A673 (cell line): ENCODE measurements around the gene ZNF366. TPM values are rescaled to one million over a fixed set of nuclear protein-coding genes. Genes with fewer than 3 reads are reported as not detected.
A peak's percentile ranks its signal among the peaks of the same experiment; 100 is the strongest.

Source experiments
- BruUV-seq: library from RNA; stranded (reverse); fragments of 400-500 nt; replicated peaks from 2 replicates; lab custom pipeline; 2021; lab: Mats Ljungman, UMichigan
- CTCF ChIA-PET: fragments of 300-600 bp; sonication (Branson Sonifier 250); formaldehyde crosslinking; loops from one replicate; lab custom pipeline; 2022; ENCODE audit warnings: antibody characterized with exemption; lab: Charles Lee
- POLR2A ChIA-PET: fragments of 300-600 bp; sonication (Branson Sonifier 250); formaldehyde crosslinking; loops from one replicate; lab custom pipeline; 2022; ENCODE audit warnings: antibody characterized with exemption; ENCODE audit not compliant: low non-redundant PET; lab: Charles Lee
- DNase-seq: peaks from one replicate; pipeline ENCODE4 v3.0.0-alpha.2; 2015; ENCODE audit warnings: low spot score
- H3K27ac ChIP-seq: fragments of 200-600 bp; sonication (generic); 2 replicates; pipeline ENCODE4 v1.5.1; 2016; ENCODE audit warnings: mixed run types, low read depth, mild to moderate bottlenecking, mixed read lengths, antibody characterized with exemption, low read length; ENCODE audit not compliant: poor library complexity, severe bottlenecking
- H3K27me3 ChIP-seq: fragments of 200-600 bp; sonication (generic); replicated peaks from 2 replicates; pipeline ENCODE4 v1.6.1; 2017; ENCODE audit warnings: mixed run types, low read depth, mild to moderate bottlenecking, mixed read lengths, antibody characterized with exemption, low read length; ENCODE audit not compliant: insufficient read depth, poor library complexity
- H3K36me3 ChIP-seq: fragments of 200-600 bp; sonication (generic); 2 replicates; pipeline ENCODE4 v1.6.1; 2016; ENCODE audit warnings: mixed run types, mild to moderate bottlenecking, mixed read lengths, antibody characterized with exemption, low read length; ENCODE audit not compliant: insufficient read depth, poor library complexity, severe bottlenecking
- H3K4me1 ChIP-seq: fragments of 200-600 bp; sonication (generic); 2 replicates; pipeline ENCODE4 v1.6.1; 2017; ENCODE audit warnings: mixed run types, mild to moderate bottlenecking, mixed read lengths, antibody characterized with exemption, low read length; ENCODE audit not compliant: insufficient read depth, poor library complexity, severe bottlenecking
- H3K4me3 ChIP-seq: fragments of 200-600 bp; sonication (generic); 2 replicates; pipeline ENCODE4 v1.5.1; 2016; ENCODE audit warnings: low read depth, mixed run types, mild to moderate bottlenecking, mixed read lengths, low read length; ENCODE audit not compliant: poor library complexity, severe bottlenecking
- H3K9me3 ChIP-seq: fragments of 200-600 bp; sonication (generic); 2 replicates; pipeline ENCODE4 v1.6.1; 2016; ENCODE audit warnings: mixed run types, low read depth, mild to moderate bottlenecking, mixed read lengths, antibody characterized with exemption, low read length; ENCODE audit not compliant: poor library complexity, severe bottlenecking
- EZH2 ChIP-seq: fragments of 200-600 bp; sonication (generic); IDR thresholded peaks from 2 replicates; pipeline ENCODE4 v1.6.1; 2017; ENCODE audit warnings: borderline replicate concordance, low read depth, mild to moderate bottlenecking, mixed read lengths, antibody characterized with exemption, low read length; ENCODE audit not compliant: poor library complexity, severe bottlenecking
- intact Hi-C: fragments of 100-400 bp; cut with micrococcal nuclease; formaldehyde crosslinking; loops from one replicate; pipeline ENCODE4 v1.10.0; 2022; ENCODE audit not compliant: unreplicated experiment
- total RNA-seq: library from RNA; stranded (reverse); gene quantifications from 2 replicates; pipeline ENCODE4 v1.2.3, GENCODE V29; 2021
- TF ChIP-seq, protein P1 (sequence below): fragments of 300-800, 200-600 bp; sonication (generic); conservative IDR thresholded peaks from 2 replicates; pipeline ENCODE4 v1.5.1; 2017; ENCODE audit warnings: low read depth, mild to moderate bottlenecking, antibody characterized with exemption, low read length, moderate library complexity, mixed read lengths

ZNF366 gene
- total RNA-seq, 1 experiment from 2014 or later: not detected

DNA sequence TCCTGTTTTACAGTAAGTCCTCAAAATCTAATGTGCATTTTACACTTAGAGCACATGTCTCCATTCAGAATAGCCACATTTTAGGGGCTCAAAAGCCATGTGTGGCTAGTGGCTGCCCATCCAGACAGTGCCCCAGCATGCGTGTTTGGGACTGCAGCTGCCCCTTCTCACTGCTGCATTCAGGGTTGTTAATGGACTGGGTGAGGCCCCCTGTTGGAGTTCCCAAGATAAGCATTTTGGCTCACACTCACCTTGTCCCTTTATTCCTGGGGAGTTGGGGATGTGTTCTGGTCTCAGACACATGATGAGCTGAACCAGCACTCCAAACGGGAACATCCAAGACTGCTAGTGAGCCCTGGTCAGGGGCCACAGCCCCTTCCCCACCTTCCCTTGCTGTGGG lies 22.2 kb upstream of the ZNF366 start:
- intact Hi-C loops: loop anchor here (10.0 kb wide), 1 partner anchor 135 kb away; no protein-coding TSS in a partner anchor
- CTCF ChIA-PET: no interaction called here
- H3K4me3 ChIP-seq: no peak overlapping the region

GRCh38 chr5:72525816-72526215 lies 18.6 kb upstream of the ZNF366 start:
- H3K27me3 ChIP-seq: no peaks in the 10 kb centered on the region
- no TSS peak for BruUV-seq
- no peak overlapping the region for H3K4me3 ChIP-seq
- TF ChIP-seq, protein P1, sequence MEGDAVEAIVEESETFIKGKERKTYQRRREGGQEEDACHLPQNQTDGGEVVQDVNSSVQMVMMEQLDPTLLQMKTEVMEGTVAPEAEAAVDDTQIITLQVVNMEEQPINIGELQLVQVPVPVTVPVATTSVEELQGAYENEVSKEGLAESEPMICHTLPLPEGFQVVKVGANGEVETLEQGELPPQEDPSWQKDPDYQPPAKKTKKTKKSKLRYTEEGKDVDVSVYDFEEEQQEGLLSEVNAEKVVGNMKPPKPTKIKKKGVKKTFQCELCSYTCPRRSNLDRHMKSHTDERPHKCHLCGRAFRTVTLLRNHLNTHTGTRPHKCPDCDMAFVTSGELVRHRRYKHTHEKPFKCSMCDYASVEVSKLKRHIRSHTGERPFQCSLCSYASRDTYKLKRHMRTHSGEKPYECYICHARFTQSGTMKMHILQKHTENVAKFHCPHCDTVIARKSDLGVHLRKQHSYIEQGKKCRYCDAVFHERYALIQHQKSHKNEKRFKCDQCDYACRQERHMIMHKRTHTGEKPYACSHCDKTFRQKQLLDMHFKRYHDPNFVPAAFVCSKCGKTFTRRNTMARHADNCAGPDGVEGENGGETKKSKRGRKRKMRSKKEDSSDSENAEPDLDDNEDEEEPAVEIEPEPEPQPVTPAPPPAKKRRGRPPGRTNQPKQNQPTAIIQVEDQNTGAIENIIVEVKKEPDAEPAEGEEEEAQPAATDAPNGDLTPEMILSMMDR: no peak
- TF ChIP-seq EZH2: no peak
- ChIA-PET POLR2A (no interaction called here), CTCF (no interaction called here)
- H3K27ac ChIP-seq: no peak overlapping the region
- H3K36me3 ChIP-seq: no peaks in the 10 kb centered on the region
- intact Hi-C loops: loop anchor here (2.0 to 10.0 kb wide), 3 partner anchors 131 to 743 kb away; no protein-coding TSS in a partner anchor
- no peaks in the 10 kb centered on the region for H3K9me3 ChIP-seq
- no peak for DNase-seq
- no peaks in the 10 kb centered on the region for H3K4me1 ChIP-seq

More for the DNA sequence above, 22.2 kb upstream of the ZNF366 start:
- no TSS peak for BruUV-seq
- TF ChIP-seq EZH2: no peak
- TF ChIP-seq, protein P1: no peak
- H3K4me1 ChIP-seq: no peaks in the 10 kb centered on the region
- no peaks in the 10 kb centered on the region for H3K36me3 ChIP-seq
- no peaks in the 10 kb centered on the region for H3K9me3 ChIP-seq
- POLR2A ChIA-PET: no interaction called here
- DNase-seq: no peak
- peaks cover 3% of the 10 kb centered on the region for H3K27me3 ChIP-seq
- no peak overlapping the region for H3K27ac ChIP-seq

DNA sequence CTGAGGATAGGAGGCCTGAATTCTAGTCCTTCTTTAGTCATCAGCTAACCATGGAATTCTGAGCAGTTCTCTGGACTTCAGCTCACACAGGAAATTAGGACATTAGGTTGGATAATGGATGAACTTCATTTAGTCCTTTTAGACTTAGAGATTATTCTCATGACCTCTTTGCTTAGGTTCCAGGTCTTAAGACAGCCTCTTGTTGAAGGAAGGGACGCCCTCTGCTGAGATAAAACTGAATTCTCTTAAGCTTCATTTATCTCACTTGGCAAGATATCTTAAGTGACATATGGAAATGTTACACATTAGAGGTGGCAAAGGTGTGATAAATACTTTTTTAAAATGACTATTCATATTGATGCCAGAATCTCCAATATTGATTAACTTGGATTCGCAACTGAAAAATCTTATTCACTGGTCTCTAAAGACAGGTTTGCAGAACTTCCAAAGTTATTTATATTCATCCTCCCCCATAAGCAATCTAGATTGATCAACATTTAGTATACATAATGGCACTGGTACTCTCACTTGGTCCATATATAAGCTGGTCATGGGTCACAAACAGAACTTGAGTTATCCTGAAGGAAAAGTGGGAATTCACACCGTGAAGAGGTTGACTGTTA lies 16.9 kb upstream of the ZNF366 start:
- H3K9me3 ChIP-seq: no peaks in the 10 kb centered on the region
- peak; percentile 68 for DNase-seq
- H3K4me1 ChIP-seq: no peaks in the 10 kb centered on the region
- TF ChIP-seq EZH2: no peak
- TF ChIP-seq, protein P1: peak; percentile 70
- no peaks in the 10 kb centered on the region for H3K27me3 ChIP-seq
- ChIA-PET POLR2A (no interaction called here), CTCF (interaction anchor here (0.5 to 2.2 kb wide), 4 partner anchors 156 to 746 kb away, joined by 3 to 19 read pairs (median 4); no protein-coding TSS in a partner anchor)
- no TSS peak for BruUV-seq
- no peak overlapping the region for H3K27ac ChIP-seq
- no peak overlapping the region for H3K4me3 ChIP-seq
- intact Hi-C loops: loop anchor here (2.0 to 10.0 kb wide), 2 partner anchors 129 to 741 kb away; no protein-coding TSS in a partner anchor
- H3K36me3 ChIP-seq: no peaks in the 10 kb centered on the region
